ENCODE data around the gene BCAP29. TPM values are rescaled to one million over a fixed set of nuclear protein-coding genes. Genes with fewer than 3 reads are reported as not detected.

The BCAP29 gene
- total and polyA plus RNA-seq, 2 of the 8 experiments (the other 6 are each of a cell fraction or from before 2014, with no cell fraction given), result 6.8 to 18.1 TPM

- H4K20me1 ChIP-seq (replicated peaks in 1 of 2; ENCODE audit: control insufficient read depth in 1 of 2, insufficient read depth in 2 of 2, low read length in 2 of 2), result peaks cover 0 to 3% of the 10 kb centered on the region in 2 experiments
- TF ChIP-seq HDAC6 (IDR thresholded peaks at IDR 0.05; ENCODE audit: low read depth, low read length), result no peak
- TF ChIP-seq TAF7 (optimal IDR thresholded peaks at IDR 0.05; ENCODE audit: borderline replicate concordance, low read depth, low read length), result no peak
- no peak for TF ChIP-seq CEBPB (IDR thresholded peaks at IDR 0.05; ENCODE audit: low read depth, low read length)
- no peak for TF ChIP-seq RNF2 (IDR thresholded peaks at IDR 0.05; ENCODE audit: borderline replicate concordance, low read depth, low read length, missing control alignments, poor library complexity, severe bottlenecking)
- TF ChIP-seq HDAC2 (IDR thresholded peaks at IDR 0.05; ENCODE audit: borderline replicate concordance in 1 of 2, low read depth in 2 of 2, low read length in 2 of 2), result no peak
- TF ChIP-seq GABPA (IDR thresholded peaks at IDR 0.05; ENCODE audit: borderline replicate concordance, insufficient read depth, low read length), result no peak
- no peak for TF ChIP-seq PHF8 (conservative IDR thresholded peaks at IDR 0.05; ENCODE audit: low read depth, low read length)
- no peak for TF ChIP-seq ATF3 (IDR thresholded peaks at IDR 0.05; ENCODE audit: insufficient read depth, low read depth, low read length)
- no peak for TF ChIP-seq FOSL1 (IDR thresholded peaks at IDR 0.05; ENCODE audit: insufficient read depth, low read depth, low read length)
- H3K4me1 ChIP-seq (replicated peaks in 1 of 4; ENCODE audit: control insufficient read depth in 3 of 4, insufficient read depth in 4 of 4, low read length in 3 of 4), result no peaks in the 10 kb centered on the region
- no peak overlapping the region for H2BK20ac ChIP-seq (ENCODE audit: low read length)
- H2BK12ac ChIP-seq (ENCODE audit: low read depth, low read length), result no peak overlapping the region
- POLR2A ChIA-PET (ENCODE audit: partially characterized antibody), result interaction anchor here (0.6 to 1.3 kb wide), 3 partner anchors 8 to 187 kb away, joined by 3 to 4 read pairs (median 3); partner anchors contain the start of genes COG5 and DUS4L
- no peak overlapping the region for H3K4ac ChIP-seq (replicated peaks; ENCODE audit: insufficient read length, low read depth, low read length)
- H3K36me3 ChIP-seq (ENCODE audit: control insufficient read depth in 2 of 4, insufficient read depth in 4 of 4, low read length in 3 of 4), result peaks cover 0 to 27% (median 3%) of the 10 kb centered on the region in 4 experiments; a peak in 4 of 8 replicates
- no peaks in the 10 kb centered on the region for H3K27me3 ChIP-seq (replicated peaks in 1 of 4; ENCODE audit: control insufficient read depth in 3 of 4, extremely low read depth in 1 of 4, insufficient read depth in 3 of 4, low read length in 3 of 4)
- H3K9me3 ChIP-seq (ENCODE audit: insufficient read depth in 2 of 2, low read depth in 1 of 2, low read length in 1 of 2), result no peaks in the 10 kb centered on the region
- no peak overlapping the region for H2BK120ac ChIP-seq (replicated peaks; ENCODE audit: low read depth, low read length)
- H3K79me2 ChIP-seq (ENCODE audit: control insufficient read depth in 1 of 2, insufficient read depth in 2 of 2, low read length in 2 of 2), result peaks cover 0 to 32% of the 10 kb centered on the region in 2 experiments; a peak in 2 of 4 replicates
- no peak overlapping the region for H2BK15ac ChIP-seq (ENCODE audit: low read length)
- 95% methylated on average over 3 of the region's 3 CpGs; no CpG with 5 or more reads in 1 of the 2 experiments for WGBS, 2 experiments (ENCODE audit: extremely low coverage in 1 of 2, insufficient coverage in 1 of 2, insufficient read length in 1 of 2, insufficient replicate concordance in 2 of 2, low coverage in 1 of 2, low lambda C conversion rate in 2 of 2, missing lambda C conversion rate in 1 of 2)
- H2AFZ ChIP-seq (ENCODE audit: low read length), result no peak overlapping the region
- no peak overlapping the region for H3K18ac ChIP-seq (ENCODE audit: extremely low read depth, low read length)
- DNase-seq (ENCODE audit: low read depth in 1 of 2, low spot score in 2 of 2) (no peak), FAIRE-seq (no peak)
- 0 out of 2 replicates have a peak, but pooled peaks cover 3% of the 10 kb centered on the region for H3K79me1 ChIP-seq (ENCODE audit: low read depth, low read length)
- H3K27ac ChIP-seq (ENCODE audit: low read depth, low read length), result no peak overlapping the region
- no peaks in the 10 kb centered on the region for H3K23me2 ChIP-seq (ENCODE audit: low read depth, low read length)
- CTCF ChIA-PET (ENCODE audit: partially characterized antibody), result interaction anchor here (0.8 kb wide), 1 partner anchor 24 kb away, joined by 4 read pairs; no protein-coding TSS in a partner anchor
- H2AK5ac ChIP-seq (ENCODE audit: low read depth, low read length), result no peak overlapping the region
- H3K4me3 ChIP-seq (ENCODE audit: extremely low read depth in 1 of 4, insufficient read depth in 2 of 4, low read depth in 3 of 4, low read length in 4 of 4), result no peak overlapping the region
- no peak overlapping the region for H2BK5ac ChIP-seq (ENCODE audit: low read depth, low read length)
- no peak overlapping the region for H3K14ac ChIP-seq (ENCODE audit: insufficient read length)
- no peak overlapping the region for H3K9ac ChIP-seq (replicated peaks in 1 of 4; ENCODE audit: extremely low read depth in 1 of 4, low read depth in 3 of 4, low read length in 3 of 4)
- no peak overlapping the region for H4K8ac ChIP-seq (ENCODE audit: extremely low read depth, insufficient read depth, low read length)
- H3K4me2 ChIP-seq (ENCODE audit: insufficient read depth in 1 of 2, low read depth in 2 of 2, low read length in 2 of 2), result no peak overlapping the region
- no peak overlapping the region for H3K23ac ChIP-seq (ENCODE audit: insufficient read length)
- no peak overlapping the region for H4K5ac ChIP-seq (ENCODE audit: insufficient read length, low read depth, low read length)
- H4K91ac ChIP-seq (replicated peaks; ENCODE audit: insufficient read length, low read length), result no peak overlapping the region
- H3K56ac ChIP-seq (replicated peaks; ENCODE audit: insufficient read length, low read depth, low read length), result no peak overlapping the region
These were observed 24.2 kb upstream of the BCAP29 start for GRCh38 chr7:107555893-107556292.

Data from H1 (cell line).